H1 (cell line): ENCODE results near the gene SENP1. TPM values are rescaled to one million over a fixed set of nuclear protein-coding genes. Genes with fewer than 3 reads are reported as not detected.

Experiments used
- CTCF ChIA-PET: fragments of 300-600 bp; sonication (Branson Sonifier 250); formaldehyde crosslinking; loops from one replicate; lab custom pipeline; 2021; ENCODE audit not compliant: partially characterized antibody; lab: Charles Lee
- POLR2A ChIA-PET: fragments of 300-600 bp; sonication (Branson Sonifier 250); formaldehyde crosslinking; loops from one replicate; lab custom pipeline; 2021; ENCODE audit warnings: inconsistent platforms; ENCODE audit not compliant: partially characterized antibody; lab: Charles Lee
- DNase-seq, 2 experiments: peaks; one replicate each; pipeline versions ENCODE4 v3.0.0 to v3.0.0-alpha.2; 2010 to 2022; ENCODE audit warnings: low spot score in 2 of 2, low read depth in 1 of 2, mixed read lengths in 1 of 2
- FAIRE-seq: peaks from 2 replicates; lab custom pipeline; 2011; peaks lifted over from hg19 to GRCh38; lab: Jason Lieb, UNC
- H2AFZ ChIP-seq: 2 replicates; pipeline ENCODE4 v1.8.1; 2012; ENCODE audit warnings: low read length, inconsistent platforms
- H2AK5ac ChIP-seq: 2 replicates; pipeline ENCODE4 v1.6.1; 2013; ENCODE audit warnings: low read depth, low read length
- H2BK120ac ChIP-seq: replicated peaks from 2 replicates; pipeline ENCODE3; 2013; ENCODE audit warnings: low read depth, low read length, inconsistent platforms
- H2BK12ac ChIP-seq: 2 replicates; pipeline ENCODE4 v1.6.1; 2013; ENCODE audit warnings: low read depth, low read length
- H2BK15ac ChIP-seq: 2 replicates; pipeline ENCODE4 v1.6.1; 2013; ENCODE audit warnings: low read length
- H2BK20ac ChIP-seq: 2 replicates; pipeline ENCODE4 v1.6.1; 2013; ENCODE audit warnings: low read length
- H2BK5ac ChIP-seq: 2 replicates; pipeline ENCODE4 v1.6.1; 2013; ENCODE audit warnings: low read depth, low read length
- H3K14ac ChIP-seq: 2 replicates; pipeline ENCODE4 v1.6.1; 2013; ENCODE audit warnings: inconsistent platforms; ENCODE audit not compliant: insufficient read length
- H3K18ac ChIP-seq: 2 replicates; pipeline ENCODE4 v1.6.1; 2013; ENCODE audit warnings: low read length; ENCODE audit errors: extremely low read depth
- H3K23ac ChIP-seq: 2 replicates; pipeline ENCODE4 v1.6.1; 2013; ENCODE audit warnings: inconsistent platforms; ENCODE audit not compliant: insufficient read length
- H3K23me2 ChIP-seq: 2 replicates; pipeline ENCODE4 v1.6.1; 2013; ENCODE audit warnings: low read depth, low read length
- H3K27ac ChIP-seq: 2 replicates; pipeline ENCODE4 v1.6.1; 2011; ENCODE audit warnings: low read depth, low read length, inconsistent platforms
- H3K27me3 ChIP-seq, 4 experiments: replicated peaks in 1 of 4; 1 replicate in 1 of 4; 2 replicates in 3 of 4; pipeline versions ENCODE4 v1.6.1 to v1.8.1; 2011 to 2013; ENCODE audit warnings: low read length in 3 of 4, mild to moderate bottlenecking in 3 of 4, inconsistent platforms in 2 of 4, mixed read lengths in 2 of 4, moderate library complexity in 1 of 4; ENCODE audit not compliant: control insufficient read depth in 3 of 4, insufficient read depth in 3 of 4; ENCODE audit errors: extremely low read depth in 1 of 4
- H3K36me3 ChIP-seq, 4 experiments: 2 replicates each; pipeline versions ENCODE4 v1.6.1 to v1.8.1; 2011 to 2013; ENCODE audit warnings: mild to moderate bottlenecking in 4 of 4, low read length in 3 of 4, moderate library complexity in 2 of 4, control low read depth in 1 of 4, inconsistent platforms in 1 of 4; ENCODE audit not compliant: insufficient read depth in 4 of 4, control insufficient read depth in 2 of 4
- H3K4ac ChIP-seq: replicated peaks from 2 replicates; pipeline ENCODE3; 2013; ENCODE audit warnings: low read length, low read depth, mixed read lengths, inconsistent platforms; ENCODE audit not compliant: insufficient read length
- H3K4me1 ChIP-seq, 4 experiments: replicated peaks in 1 of 4; 1 replicate in 1 of 4; 2 replicates in 3 of 4; pipeline versions ENCODE4 v1.6.1 to v1.8.1; 2011 to 2013; ENCODE audit warnings: low read length in 3 of 4, inconsistent platforms in 2 of 4, mixed read lengths in 1 of 4; ENCODE audit not compliant: insufficient read depth in 4 of 4, control insufficient read depth in 3 of 4
- H3K4me2 ChIP-seq, 2 experiments: 2 replicates each; pipeline versions ENCODE4 v1.6.1 to v1.8.1; 2011 to 2013; ENCODE audit warnings: low read depth in 2 of 2, low read length in 2 of 2, control low read depth in 1 of 2, inconsistent platforms in 1 of 2, mild to moderate bottlenecking in 1 of 2; ENCODE audit not compliant: insufficient read depth in 1 of 2
- H3K4me3 ChIP-seq, 4 experiments: fragments of 200-600, 300-600 bp in 1 of 4; sonication (generic), shearing (Covaris generic), sonication (Bioruptor Twin) in 1 of 4; 2 replicates each; pipeline versions ENCODE4 v1.5.1 to v1.8.1; 2011 to 2016; ENCODE audit warnings: low read length in 4 of 4, low read depth in 3 of 4, control low read depth in 2 of 4, inconsistent platforms in 2 of 4, mild to moderate bottlenecking in 2 of 4, mixed read lengths in 1 of 4, moderate library complexity in 1 of 4; ENCODE audit not compliant: insufficient read depth in 2 of 4; ENCODE audit errors: extremely low read depth in 1 of 4
- H3K56ac ChIP-seq: replicated peaks from 2 replicates; pipeline ENCODE3; 2013; ENCODE audit warnings: low read depth, mild to moderate bottlenecking, mixed read lengths, low read length, inconsistent platforms; ENCODE audit not compliant: insufficient read length
- H3K79me1 ChIP-seq: 2 replicates; pipeline ENCODE4 v1.6.1; 2013; ENCODE audit warnings: low read depth, low read length, control low read depth
- H3K79me2 ChIP-seq, 2 experiments: 2 replicates each; pipeline versions ENCODE4 v1.6.1 to v1.8.1; 2012 to 2013; ENCODE audit warnings: low read length in 2 of 2, mild to moderate bottlenecking in 2 of 2, inconsistent platforms in 1 of 2; ENCODE audit not compliant: insufficient read depth in 2 of 2, control insufficient read depth in 1 of 2
- H3K9ac ChIP-seq, 4 experiments: replicated peaks in 1 of 4; 1 replicate in 1 of 4; 2 replicates in 3 of 4; pipeline versions ENCODE4 v1.6.1 to v1.8.1; 2011 to 2013; ENCODE audit warnings: low read depth in 3 of 4, low read length in 3 of 4, control low read depth in 2 of 4, mild to moderate bottlenecking in 2 of 4, moderate library complexity in 2 of 4, inconsistent platforms in 1 of 4; ENCODE audit errors: extremely low read depth in 1 of 4
- H3K9me3 ChIP-seq, 2 experiments: 2 replicates each; pipeline versions ENCODE4 v1.6.1 to v1.8.1; 2012 to 2013; ENCODE audit warnings: mild to moderate bottlenecking in 2 of 2, moderate library complexity in 2 of 2, control low read depth in 1 of 2, inconsistent platforms in 1 of 2, low read depth in 1 of 2, low read length in 1 of 2, mixed read lengths in 1 of 2; ENCODE audit not compliant: insufficient read depth in 2 of 2
- H4K20me1 ChIP-seq, 2 experiments: replicated peaks in 1 of 2; 2 replicates each; pipeline versions ENCODE3 to v1.8.1; 2011 to 2013; ENCODE audit warnings: inconsistent platforms in 2 of 2, low read length in 2 of 2, mild to moderate bottlenecking in 1 of 2; ENCODE audit not compliant: insufficient read depth in 2 of 2, control insufficient read depth in 1 of 2
- H4K5ac ChIP-seq: 2 replicates; pipeline ENCODE4 v1.6.1; 2013; ENCODE audit warnings: low read length, low read depth, mixed read lengths, inconsistent platforms; ENCODE audit not compliant: insufficient read length
- H4K8ac ChIP-seq: 2 replicates; pipeline ENCODE4 v1.8.0; 2013; ENCODE audit warnings: mild to moderate bottlenecking, moderate library complexity, low read length, inconsistent platforms; ENCODE audit not compliant: insufficient read depth; ENCODE audit errors: extremely low read depth
- H4K91ac ChIP-seq: replicated peaks from 2 replicates; pipeline ENCODE3; 2013; ENCODE audit warnings: low read length, mixed read lengths, inconsistent platforms; ENCODE audit not compliant: insufficient read length
- ASH2L ChIP-seq: fragments of 200-600, 300-600 bp; sonication (generic); IDR thresholded peaks from one replicate; pipeline ENCODE4 v1.7.1; 2017; ENCODE audit warnings: low read length
- ATF3 ChIP-seq: IDR thresholded peaks from 2 replicates; pipeline ENCODE4 v1.6.1; 2011; ENCODE audit warnings: low read depth, mild to moderate bottlenecking, low read length; ENCODE audit not compliant: insufficient read depth
- BACH1 ChIP-seq: IDR thresholded peaks from 2 replicates; pipeline ENCODE4 v1.6.1; 2012; ENCODE audit warnings: low read length, improper control_type of control experiment
- CTCF ChIP-seq, 3 experiments: IDR thresholded peaks; 1 replicate in 2 of 3; 2 replicates in 1 of 3; pipeline versions ENCODE4 v1.5.1 to v1.6.1; 2011; ENCODE audit warnings: low read length in 3 of 3, mild to moderate bottlenecking in 3 of 3, inconsistent platforms in 2 of 3, low read depth in 1 of 3, moderate library complexity in 1 of 3; ENCODE audit not compliant: insufficient read depth in 1 of 3; ENCODE audit errors: control extremely low read depth in 1 of 3
- JUND ChIP-seq: IDR thresholded peaks from 2 replicates; pipeline ENCODE4 v1.6.1; 2011; ENCODE audit warnings: mild to moderate bottlenecking, improper control_type of control experiment, low read length
- POU5F1 ChIP-seq: IDR thresholded peaks from 2 replicates; pipeline ENCODE4 v1.6.1; 2011; ENCODE audit warnings: low read depth, mild to moderate bottlenecking, low read length, moderate library complexity
- RBBP5 ChIP-seq: IDR thresholded peaks from 2 replicates; pipeline ENCODE4 v1.7.1; 2012; ENCODE audit warnings: low read depth, mild to moderate bottlenecking, inconsistent platforms, low read length, moderate library complexity, borderline replicate concordance
- RNF2 ChIP-seq: fragments of 200-900, 300-1000 bp; sonication (generic); IDR thresholded peaks from 2 replicates; pipeline ENCODE4 v1.7.1; 2016; ENCODE audit warnings: borderline replicate concordance, low read depth, mild to moderate bottlenecking, antibody characterized with exemption, low read length; ENCODE audit not compliant: poor library complexity, severe bottlenecking; ENCODE audit errors: missing control alignments
- SIX5 ChIP-seq: IDR thresholded peaks from 2 replicates; pipeline ENCODE4 v1.6.1; 2011; ENCODE audit warnings: mild to moderate bottlenecking, low read depth, low read length
- SP4 ChIP-seq: IDR thresholded peaks from 2 replicates; pipeline ENCODE4 v1.6.1; 2012; ENCODE audit warnings: low read length, inconsistent platforms
- SRF ChIP-seq: IDR thresholded peaks from 2 replicates; pipeline ENCODE4 v1.6.1; 2011; ENCODE audit warnings: mild to moderate bottlenecking, low read depth, low read length, moderate library complexity
- WGBS, 2 experiments: shearing (Covaris generic) in 1 of 2; methylation state at CpG; one replicate each; pipeline versions ENCODE4 v1.1.6 to v1.1.7; 2013 to 2015; ENCODE audit warnings: low lambda C conversion rate in 2 of 2, mixed read lengths in 2 of 2, inconsistent platforms in 1 of 2, low coverage in 1 of 2, missing lambda C conversion rate in 1 of 2; ENCODE audit not compliant: insufficient replicate concordance in 2 of 2, insufficient coverage in 1 of 2, insufficient read length in 1 of 2; ENCODE audit errors: extremely low coverage in 1 of 2, missing lambda C conversion rate in 1 of 2; 5-methylcytosine and 5-hydroxymethylcytosine counted together
- polyA plus RNA-seq, 7 experiments: library from polyadenylated mRNA; depleted of rRNA in 3 of 7; stranded (reverse) in 5 of 7; unstranded in 2 of 7; fragments of >200 nt in 5 of 7; fragments of 200-250 nt in 2 of 7; gene quantifications; 1 replicate in 5 of 7; 2 replicates in 1 of 7; 4 replicates in 1 of 7; pipeline versions ENCODE4 v1.2.1 to v1.2.3, GENCODE V29; 2011 to 2013; ENCODE audit warnings: missing spikeins in 2 of 7, mixed read lengths in 2 of 7
- total RNA-seq: library from RNA; stranded (reverse); fragmentation: NEBNext Ultra II Directional; extraction: Animal tissue kit (Norgen Biotek cat#: 25700); gene quantifications from 2 replicates; pipeline ENCODE4 v1.2.1, GENCODE V29; 2021

The SENP1 gene
- total and polyA plus RNA-seq, 2 of the 8 experiments (the other 6 are each of a cell fraction or from before 2014, with no cell fraction given), result 14.2 to 31.5 TPM

GRCh38 chr12:48077111-48077510, 28.8 kb downstream of the SENP1 start:
- no peak overlapping the region for H3K4me2 ChIP-seq
- ChIA-PET CTCF (interaction anchor here (0.6 to 1.3 kb wide), 6 partner anchors 15 to 114 kb away, joined by 3 to 6 read pairs (median 4); partner anchors contain the start of gene TMEM106C), POLR2A (interaction anchor here (0.6 to 1.3 kb wide), 2 partner anchors 40 to 83 kb away, joined by 3 to 4 read pairs; no protein-coding TSS in a partner anchor)
- H4K91ac ChIP-seq, result no peak overlapping the region
- no peak overlapping the region for H2BK12ac ChIP-seq
- DNase-seq, result no peak
- H3K9me3 ChIP-seq, result no peaks in the 10 kb centered on the region
- H3K18ac ChIP-seq, result no peak overlapping the region
- no peaks in the 10 kb centered on the region for H3K4me1 ChIP-seq
- no peak overlapping the region for H2BK20ac ChIP-seq
- H4K8ac ChIP-seq, result no peak overlapping the region
- WGBS, 2 experiments, result 97% methylated on average over 2 of the region's 2 CpGs; no CpG with 5 or more reads in 1 of the 2 experiments
- H2BK5ac ChIP-seq, result no peak overlapping the region
- no peaks in the 10 kb centered on the region for H3K23me2 ChIP-seq
- TF ChIP-seq ASH2L (no peak), SRF (no peak), POU5F1 (no peak), ATF3 (no peak), SP4 (no peak), JUND (no peak), RNF2 (no peak), CTCF (IDR thresholded peaks at IDR 0.05; ENCODE audit: control extremely low read depth in 1 of 3, insufficient read depth in 1 of 3, low read depth in 1 of 3, low read length in 3 of 3) (no peak), RBBP5 (no peak), SIX5 (no peak), BACH1 (no peak)
- no peak overlapping the region for H2BK120ac ChIP-seq
- H3K4me3 ChIP-seq, result no peak overlapping the region
- H4K5ac ChIP-seq, result no peak overlapping the region
- H3K23ac ChIP-seq, result no peak overlapping the region
- H3K4ac ChIP-seq, result no peak overlapping the region
- peaks cover 0 to 1% (median 0%) of the 10 kb centered on the region in 4 experiments; a peak in 1 of 7 replicates for H3K27me3 ChIP-seq
- H3K9ac ChIP-seq, result no peak overlapping the region
- no peak for FAIRE-seq
- no peak overlapping the region for H2BK15ac ChIP-seq
- peaks cover 0 to under 1% of the 10 kb centered on the region in 2 experiments for H4K20me1 ChIP-seq
- no peak overlapping the region for H3K56ac ChIP-seq
- H3K27ac ChIP-seq, result no peak overlapping the region
- no peak overlapping the region for H2AK5ac ChIP-seq
- H3K79me2 ChIP-seq, result no peaks in the 10 kb centered on the region
- no peak overlapping the region for H2AFZ ChIP-seq
- no peaks in the 10 kb centered on the region for H3K79me1 ChIP-seq
- no peak overlapping the region for H3K14ac ChIP-seq
- peaks cover 0 to 21% (median 6%) of the 10 kb centered on the region in 4 experiments; a peak in 4 of 8 replicates for H3K36me3 ChIP-seq
